GM18951 (cell line): ENCODE data around the gene CLEC20A.

ENCODE experiments used
- POLR2A ChIP-seq: IDR thresholded peaks from 4 replicates; pipeline ENCODE4 v1.6.1; 2011; ENCODE audit warnings: mild to moderate bottlenecking; ENCODE audit not compliant: insufficient read length, insufficient read depth; ENCODE audit errors: extremely low read depth
- in situ Hi-C: fragments of 300-500 bp; cut with MboI; formaldehyde crosslinking; loops from one replicate; pipeline ENCODE4 v1.12.0; 2022; ENCODE audit warnings: low sequenced_read_pairs, mixed read lengths, inconsistent platforms; ENCODE audit not compliant: unreplicated experiment

CLEC20A gene

DNA sequence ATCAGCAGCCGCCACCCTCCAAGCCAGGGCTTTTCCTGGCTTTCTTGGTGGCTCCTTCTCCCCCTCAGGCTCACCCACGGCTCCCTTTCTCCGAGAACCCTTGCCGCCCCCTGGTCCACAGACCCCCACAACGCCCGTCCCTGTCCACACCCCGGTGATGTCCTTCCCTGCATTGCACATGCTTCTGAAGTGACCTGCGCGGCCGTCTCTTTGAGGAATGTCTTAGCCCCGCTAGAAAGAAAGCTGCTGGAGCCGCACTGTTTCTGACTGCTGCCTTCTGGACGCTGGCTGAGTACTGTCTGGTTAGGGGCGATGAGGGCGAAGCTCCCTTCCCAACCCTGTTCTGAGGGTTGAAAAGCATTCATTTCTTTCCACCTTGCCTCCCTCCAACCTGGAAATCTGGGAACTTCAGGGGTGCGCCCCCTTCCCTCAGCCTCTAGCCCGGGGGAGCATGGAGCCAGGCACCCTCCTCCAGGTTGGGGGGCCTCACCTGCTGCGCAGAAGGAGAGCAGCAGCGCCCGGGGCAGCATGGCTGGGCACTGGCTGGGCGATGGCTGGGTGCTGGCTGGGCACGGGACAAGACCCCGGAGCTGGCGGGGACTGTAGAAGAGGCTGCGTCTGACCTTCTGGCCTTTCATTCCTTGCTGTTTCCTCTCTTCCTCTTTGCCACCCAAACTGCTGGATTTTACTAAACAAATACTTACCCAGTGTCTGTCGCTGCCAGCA lies at the start of gene CLEC20A:
Gene CLEC20A (minus strand): TSS at position 555 of the 726 bp plus-strand sequence. CDS start 25 bp downstream, at position 530.
- no peak for TF ChIP-seq POLR2A
- in situ Hi-C loops = loop anchor here (10.0 kb wide), 1 partner anchor 202 kb away; no protein-coding TSS in a partner anchor

DNA sequence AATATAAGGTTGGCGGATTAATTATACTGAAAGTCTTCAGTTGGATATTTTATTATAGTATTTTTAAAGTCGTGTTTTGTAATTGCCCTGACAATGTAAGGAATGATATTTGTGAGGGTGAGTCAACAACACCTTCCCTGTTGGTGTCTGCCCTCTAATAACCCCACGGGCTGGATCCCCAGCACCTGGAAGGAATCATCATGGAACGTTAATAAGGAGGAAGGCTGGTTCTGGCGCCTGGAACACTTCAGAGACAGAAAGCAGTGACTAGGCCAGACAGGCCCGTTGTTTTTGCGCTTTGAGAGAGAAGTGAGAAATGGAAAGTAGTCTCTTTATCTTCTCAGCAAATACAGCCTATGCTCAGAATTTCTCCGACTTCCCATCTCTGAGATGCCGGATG lies 47.8 kb upstream of the CLEC20A start:
- in situ Hi-C loops = loop anchor here (25.0 kb wide), 2 partner anchors 193 to 818 kb away; partner anchors contain the start of genes AXDND1 and RALGPS2
- TF ChIP-seq POLR2A = no peak

DNA sequence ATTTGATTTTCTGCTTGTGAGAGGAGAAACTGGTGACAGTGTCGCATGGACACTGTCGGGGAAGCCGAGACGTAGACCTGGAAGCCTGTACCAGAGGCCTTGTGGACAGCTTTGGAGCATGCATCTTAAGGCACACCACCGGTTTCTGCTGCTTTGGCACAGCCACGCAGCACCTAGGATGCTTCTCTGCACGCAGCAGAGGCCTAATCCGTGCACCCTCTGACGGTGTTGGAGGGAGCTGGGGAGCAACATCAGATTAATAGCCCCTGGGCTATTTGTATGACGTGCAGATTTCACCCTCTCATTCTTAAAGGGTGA lies 46.5 kb upstream of the CLEC20A start:
- TF ChIP-seq POLR2A = no peak
- in situ Hi-C loops = loop anchor here (25.0 kb wide), 2 partner anchors 194 to 819 kb away; partner anchors contain the start of genes AXDND1 and RALGPS2

DNA sequence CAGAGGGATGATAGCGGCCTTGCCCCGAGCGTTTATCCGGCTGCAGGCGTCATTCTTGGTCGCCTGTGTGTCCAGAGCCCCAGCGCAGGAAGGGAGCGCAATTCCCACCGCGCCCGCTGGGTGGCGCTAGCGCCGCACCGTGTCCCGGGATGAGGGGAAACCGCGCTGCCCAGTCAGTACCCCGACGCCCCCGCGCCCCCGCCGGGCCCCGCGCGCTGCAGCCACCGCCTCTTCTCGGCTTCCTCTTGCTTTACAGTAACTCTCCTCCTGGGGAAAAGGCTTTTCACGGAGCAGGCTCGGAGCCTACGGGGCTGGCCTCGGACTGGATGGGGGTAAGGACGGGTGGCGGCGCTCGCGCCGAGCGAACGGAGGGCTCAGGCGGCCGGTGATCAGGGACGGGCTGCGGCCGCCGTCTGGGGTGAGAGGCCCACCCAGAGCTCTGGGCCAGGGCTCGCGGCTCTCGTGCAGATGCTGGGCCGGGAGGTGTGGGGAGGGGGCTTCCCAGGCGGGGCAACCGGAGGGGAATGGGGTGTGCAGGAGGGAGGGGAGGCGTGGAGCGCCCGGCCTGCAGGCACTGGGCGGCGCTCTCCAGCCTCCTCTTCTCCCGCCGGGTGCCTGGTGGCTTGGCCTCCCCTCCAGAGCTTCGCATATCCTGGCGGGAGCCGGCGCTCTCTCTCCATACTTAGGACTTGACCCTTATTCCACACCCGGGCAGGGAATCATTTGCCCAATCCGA lies 46.0 kb upstream of the CLEC20A start:
- in situ Hi-C loops = loop anchor here (25.0 kb wide), 2 partner anchors 195 to 820 kb away; partner anchors contain the start of genes AXDND1 and RALGPS2
- no peak for TF ChIP-seq POLR2A

DNA sequence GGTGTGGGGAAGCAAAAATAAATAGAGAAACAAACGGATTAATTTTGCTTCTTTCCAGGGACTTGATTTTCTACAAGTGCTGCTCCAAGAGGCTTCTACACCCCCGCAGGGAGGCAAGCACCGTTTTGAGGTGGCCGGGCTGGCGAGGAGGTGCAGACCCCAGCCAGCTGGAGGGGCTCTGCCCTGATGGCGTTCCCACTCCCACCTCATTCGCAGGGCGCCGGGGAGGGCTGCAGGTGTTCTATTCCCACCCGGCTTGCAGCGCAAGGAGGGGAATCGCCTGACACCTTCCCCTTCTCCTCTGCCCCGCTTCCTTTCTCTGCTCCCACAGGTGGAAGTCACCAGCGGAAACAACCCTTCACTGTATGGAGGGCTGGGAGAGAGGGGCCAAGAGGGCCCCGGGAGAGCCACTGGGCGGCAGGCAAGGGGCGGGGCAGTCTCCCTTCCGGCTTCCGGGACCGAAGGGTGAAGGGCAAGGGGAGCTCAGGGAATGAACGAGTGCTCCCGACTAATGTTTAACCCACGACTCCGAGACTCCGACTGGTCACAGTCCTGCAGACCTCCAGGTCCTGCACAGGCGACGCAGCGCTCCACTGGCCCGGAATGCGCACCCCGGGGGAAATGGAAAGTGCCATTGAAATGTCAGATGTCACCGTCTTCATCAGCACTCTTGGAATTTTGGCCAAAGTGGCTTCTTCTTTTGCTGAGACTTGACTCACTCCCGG lies 45.2 kb upstream of the CLEC20A start:
- in situ Hi-C loops = loop anchor here (25.0 kb wide), 2 partner anchors 195 to 820 kb away; partner anchors contain the start of genes AXDND1 and RALGPS2
- peak; percentile 51 for TF ChIP-seq POLR2A

DNA sequence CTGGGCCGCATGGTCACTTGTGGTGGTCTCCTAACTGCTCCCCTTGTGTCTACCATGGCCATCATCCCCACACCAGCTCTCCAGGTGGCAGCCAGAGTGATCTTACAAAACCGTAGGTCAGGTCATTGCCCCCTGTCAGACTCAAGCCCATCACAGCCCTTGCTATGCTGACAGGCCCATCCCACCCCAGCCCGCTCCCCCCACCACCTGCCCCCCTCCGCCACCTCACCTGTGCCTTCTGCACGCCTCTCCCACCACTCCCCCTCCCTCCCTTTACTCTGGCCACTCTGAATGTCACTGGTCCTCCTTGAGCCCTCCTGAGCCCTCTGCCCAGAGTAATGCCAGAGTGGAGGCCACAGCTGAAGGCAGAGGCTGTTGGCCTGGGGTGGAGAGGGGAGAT lies 44.6 kb upstream of the CLEC20A start:
- in situ Hi-C loops = loop anchor here (25.0 kb wide), 2 partner anchors 196 to 821 kb away; partner anchors contain the start of genes AXDND1 and RALGPS2
- no peak for TF ChIP-seq POLR2A

DNA sequence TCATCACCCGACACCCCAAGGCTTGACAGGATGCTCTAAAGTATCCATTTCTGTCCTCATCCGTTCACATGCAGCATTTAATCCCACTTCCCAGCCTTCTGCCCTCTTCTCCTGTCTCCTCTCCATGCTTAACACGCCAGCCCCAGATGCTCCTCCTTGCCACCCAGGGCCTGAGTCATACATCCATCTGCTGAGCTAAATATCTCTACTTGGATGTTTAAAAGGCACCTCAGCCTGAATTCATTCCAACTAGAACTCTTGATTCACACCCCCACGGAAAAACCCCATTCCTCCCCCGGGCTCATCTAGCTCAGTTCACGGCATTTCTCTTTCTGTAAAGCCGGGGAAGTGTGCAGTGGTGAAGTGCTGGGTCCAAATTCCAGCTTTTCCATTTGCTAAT lies 43.9 kb upstream of the CLEC20A start:
- no peak for TF ChIP-seq POLR2A
- in situ Hi-C loops = loop anchor here (25.0 kb wide), 2 partner anchors 197 to 822 kb away; partner anchors contain the start of genes AXDND1 and RALGPS2

DNA sequence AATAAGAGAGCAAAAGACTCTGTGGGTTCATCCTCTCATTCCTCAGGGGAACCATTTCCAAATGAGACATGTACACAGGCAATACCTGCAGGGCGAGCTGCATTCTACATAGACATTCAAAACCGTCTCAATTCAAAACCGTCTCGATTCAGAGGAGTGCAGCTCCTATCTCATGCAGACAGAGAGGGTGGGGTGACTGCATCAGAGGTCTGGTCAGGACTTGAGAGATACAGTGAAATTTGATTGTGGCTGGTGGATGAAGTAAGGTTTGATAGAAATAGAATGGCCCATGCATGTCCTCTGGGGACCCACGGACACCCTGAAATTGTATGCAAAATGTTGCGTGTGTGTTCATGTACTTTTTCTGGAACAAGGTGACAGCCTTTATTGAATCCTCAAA lies 43.4 kb upstream of the CLEC20A start:
- in situ Hi-C loops = loop anchor here (25.0 kb wide), 2 partner anchors 197 to 822 kb away; partner anchors contain the start of genes AXDND1 and RALGPS2
- TF ChIP-seq POLR2A = no peak

DNA sequence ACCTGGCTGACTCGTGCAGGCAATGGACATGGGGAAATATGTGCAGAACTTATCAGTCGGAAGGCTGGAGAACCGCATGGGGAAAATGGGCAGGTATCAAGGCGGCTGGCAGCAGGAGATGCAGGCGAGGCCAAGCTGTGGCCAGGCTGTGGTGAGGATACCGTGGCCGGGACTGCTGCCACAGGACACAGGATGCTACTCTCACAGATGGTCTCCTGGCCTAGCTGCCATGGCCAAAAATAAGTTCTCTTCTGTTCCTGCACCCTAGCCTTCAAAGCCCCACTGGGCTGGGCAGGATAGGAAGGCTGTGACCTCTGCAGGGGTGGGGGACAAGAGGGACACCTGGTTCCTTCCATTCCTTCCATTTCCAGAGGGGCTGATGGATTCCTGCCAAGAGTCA lies 42.5 kb upstream of the CLEC20A start:
- no peak for TF ChIP-seq POLR2A
- in situ Hi-C loops = loop anchor here (10.0 to 25.0 kb wide), 3 partner anchors 198 to 823 kb away; partner anchors contain the start of genes AXDND1 and RALGPS2

DNA sequence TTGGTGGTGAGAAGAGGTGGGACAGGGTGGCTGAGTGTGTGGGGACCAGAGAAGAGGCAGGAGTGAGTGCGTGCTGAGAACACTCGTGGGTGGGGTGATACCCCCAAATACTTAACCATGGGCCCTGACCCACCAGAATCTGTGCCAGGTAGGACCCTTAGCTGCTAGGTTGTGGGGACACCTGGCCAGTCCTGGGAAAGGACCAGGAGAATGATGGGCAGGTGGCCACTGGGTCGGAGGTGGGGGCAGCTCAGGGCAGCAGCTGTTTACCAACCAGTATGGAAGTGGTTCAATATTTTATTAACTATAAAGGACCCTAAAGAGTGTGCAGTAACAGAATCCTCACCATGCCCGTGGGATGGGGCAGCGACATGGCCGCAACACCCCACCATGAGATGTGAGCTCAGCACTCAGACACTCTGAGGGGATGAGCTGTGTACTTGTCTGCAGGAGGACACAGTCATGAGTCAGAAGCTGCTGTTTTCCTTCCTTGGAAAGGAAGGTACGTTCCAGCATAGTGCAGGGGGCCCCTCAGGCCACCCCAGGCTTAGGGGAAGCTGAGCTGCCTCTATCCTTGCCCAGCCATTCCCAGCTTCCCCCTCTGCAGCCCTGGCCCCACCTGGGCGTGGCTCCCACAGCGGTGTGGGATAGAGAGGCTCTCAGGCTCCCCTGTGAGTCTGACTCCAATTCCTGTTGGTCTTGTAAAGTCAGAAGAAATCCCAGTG lies 41.6 kb upstream of the CLEC20A start:
- no peak for TF ChIP-seq POLR2A
- in situ Hi-C loops = loop anchor here (10.0 to 25.0 kb wide), 3 partner anchors 199 to 824 kb away; partner anchors contain the start of genes AXDND1 and RALGPS2

DNA sequence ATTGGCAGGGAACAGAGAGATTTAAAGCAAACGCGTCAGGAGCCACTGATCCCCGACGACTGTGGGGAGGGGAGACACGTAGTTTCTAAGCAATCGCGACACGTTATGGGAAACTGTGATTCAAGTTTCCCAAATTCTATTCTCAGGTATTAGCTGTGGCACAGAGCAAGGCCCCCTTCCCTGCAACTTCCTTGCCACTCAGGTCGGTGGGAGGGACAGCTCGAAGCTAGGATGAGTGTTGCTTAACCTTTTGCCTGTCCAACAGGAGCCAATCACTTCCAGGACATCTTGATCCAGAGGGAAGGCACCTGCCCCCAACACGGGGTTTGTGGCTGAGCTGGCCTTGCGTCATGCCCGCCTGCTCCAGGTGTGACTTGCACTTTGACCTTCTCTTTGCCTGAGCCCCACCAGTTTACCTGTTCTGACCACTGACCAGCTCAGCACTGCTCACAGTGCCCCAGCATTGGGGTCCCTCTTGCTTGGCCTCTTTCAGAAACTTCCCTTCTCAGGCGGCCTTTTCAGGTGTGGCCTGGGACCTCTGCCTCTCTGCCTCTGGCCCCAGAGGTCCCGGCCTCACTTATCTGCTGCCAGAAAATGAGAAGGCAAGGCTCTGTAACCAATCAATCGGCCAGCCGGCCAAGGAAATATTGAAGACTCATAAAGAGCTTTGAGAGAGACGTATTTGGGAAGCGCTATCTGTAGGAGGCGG lies 40.8 kb upstream of the CLEC20A start:
- in situ Hi-C loops = loop anchor here (10.0 to 25.0 kb wide), 3 partner anchors 200 to 825 kb away; partner anchors contain the start of genes AXDND1 and RALGPS2
- TF ChIP-seq POLR2A = no peak
